HG02798 (cell line): ENCODE results near the gene FAM114A2.
"Not testable (repeated sequence)": the region's sequence is repeated elsewhere in the genome, so short reads cannot be mapped to it uniquely, and the experiment has no call there.

Experiments used
- ATAC-seq: cut with Tn5 transposase; IDR thresholded peaks from one replicate; pipeline ENCODE4 v1.9.1; 2021; ENCODE audit warnings: mild to moderate bottlenecking; ENCODE audit not compliant: unreplicated experiment, poor library complexity

Gene FAM114A2

DNA sequence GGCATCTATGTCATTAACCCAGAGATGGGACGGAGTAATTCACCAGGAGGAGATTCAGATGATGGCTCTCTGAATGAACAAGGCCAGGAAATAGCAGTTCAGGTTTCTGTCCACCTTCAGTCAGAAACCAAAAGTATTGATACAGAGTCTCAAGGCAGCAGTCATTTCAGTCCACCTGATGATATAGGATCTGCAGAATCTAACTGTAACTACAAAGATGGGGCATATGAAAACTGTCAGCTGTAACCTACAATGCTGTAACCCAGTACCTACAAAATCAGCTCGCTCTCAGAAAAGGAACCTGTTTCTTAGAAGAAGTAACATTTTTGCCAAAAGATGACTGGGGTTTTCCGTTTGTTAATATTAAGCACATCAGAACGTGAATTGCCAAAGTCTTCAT, 14.8 kb upstream of the FAM114A2 start:
- no peak for ATAC-seq

DNA sequence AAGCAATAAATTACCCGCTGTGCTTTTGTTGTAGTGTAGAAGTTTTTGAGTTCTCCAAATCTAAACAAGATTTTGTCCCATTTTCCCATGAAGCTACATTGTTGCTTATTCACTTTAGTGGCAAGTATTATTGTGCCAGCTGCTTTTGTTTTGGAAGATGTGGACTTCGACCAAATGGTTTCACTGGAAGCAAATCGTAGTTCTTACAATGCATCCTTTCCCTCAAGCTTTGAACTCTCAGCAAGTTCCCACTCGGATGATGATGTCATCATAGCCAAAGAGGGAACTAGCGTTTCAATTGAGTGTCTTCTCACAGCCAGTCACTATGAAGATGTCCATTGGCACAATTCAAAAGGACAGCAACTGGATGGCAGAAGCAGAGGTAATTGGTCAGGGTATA, 10.9 kb upstream of the FAM114A2 start:
- no peak for ATAC-seq

DNA sequence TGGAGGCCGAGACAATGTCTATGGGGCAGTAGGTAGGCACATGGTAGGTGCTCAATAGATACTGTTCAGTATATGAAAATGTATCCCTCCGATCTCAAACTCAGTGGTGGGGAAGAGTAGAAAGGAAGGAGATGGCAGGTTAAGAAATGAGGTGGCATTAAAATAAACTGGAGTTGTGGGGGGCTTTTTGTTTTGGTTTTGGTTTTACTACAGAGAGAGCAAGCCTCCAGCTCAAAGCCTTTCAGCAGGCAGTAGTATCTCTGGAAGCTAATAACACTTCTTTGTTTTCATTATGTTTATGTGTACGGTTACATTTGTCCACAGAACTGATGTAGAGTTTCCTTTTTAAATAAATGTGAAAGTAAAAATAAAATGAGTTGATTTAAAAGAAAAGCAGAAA, 8.6 kb upstream of the FAM114A2 start:
- no peak for ATAC-seq

DNA sequence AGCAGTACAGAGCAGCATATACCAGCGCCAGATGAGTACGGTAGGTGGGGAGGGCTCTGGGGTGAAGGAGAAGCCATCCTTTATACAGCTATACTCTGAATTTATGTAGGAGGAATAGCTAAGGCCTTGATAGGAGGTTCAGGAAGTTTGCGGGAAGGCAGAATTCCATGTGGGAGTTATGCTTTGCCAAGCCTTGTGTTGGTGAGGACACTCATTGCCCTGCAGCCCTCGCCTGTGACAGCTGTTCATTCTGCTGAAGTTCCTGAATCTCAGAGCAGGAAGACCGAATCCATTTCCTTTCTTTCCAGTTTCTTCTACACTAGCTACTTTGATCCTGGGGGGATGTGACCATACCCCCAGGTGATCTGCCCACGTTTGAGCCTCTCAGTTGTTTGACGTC, 7.8 kb upstream of the FAM114A2 start:
- ATAC-seq = no peak

DNA sequence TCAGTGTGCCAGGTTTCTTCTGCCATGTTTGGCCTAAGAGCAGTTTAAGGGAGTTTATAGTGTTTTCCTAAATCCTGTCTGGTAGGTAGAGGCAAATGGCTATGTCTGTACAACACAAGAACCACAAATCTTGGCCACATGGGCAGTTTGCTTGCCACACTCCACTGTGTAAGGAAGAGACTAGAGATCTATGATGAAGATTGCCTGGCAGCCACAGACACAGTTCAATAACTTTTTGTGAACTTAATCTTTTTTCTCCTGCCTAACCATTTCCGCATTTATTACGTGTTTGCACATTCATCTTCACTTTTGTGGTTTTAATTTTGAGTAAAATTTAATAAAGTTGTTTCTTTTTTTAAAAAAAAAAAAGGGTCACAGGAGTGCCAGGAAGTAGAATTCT, 5.9 kb upstream of the FAM114A2 start:
- no peak for ATAC-seq

DNA sequence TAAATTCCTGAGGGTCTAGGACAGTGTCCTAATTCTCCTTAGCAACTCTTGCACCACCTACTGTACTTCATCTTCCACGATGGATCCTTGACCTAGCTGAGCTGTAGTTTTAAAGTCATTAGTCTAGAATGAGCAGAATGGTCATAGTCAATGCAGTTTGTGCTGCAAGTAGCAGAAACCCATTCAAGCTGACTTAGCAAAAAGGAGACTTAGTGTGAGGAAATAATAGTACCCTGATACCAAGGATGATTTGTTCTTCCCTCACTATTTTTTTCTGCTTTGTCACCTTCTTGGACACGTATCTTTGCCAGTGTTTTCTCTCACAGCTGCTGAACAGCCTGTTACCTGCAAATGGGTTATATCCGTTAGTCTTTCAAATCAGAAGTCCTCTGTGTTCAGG, 5.4 kb upstream of the FAM114A2 start:
- ATAC-seq = no peak

DNA sequence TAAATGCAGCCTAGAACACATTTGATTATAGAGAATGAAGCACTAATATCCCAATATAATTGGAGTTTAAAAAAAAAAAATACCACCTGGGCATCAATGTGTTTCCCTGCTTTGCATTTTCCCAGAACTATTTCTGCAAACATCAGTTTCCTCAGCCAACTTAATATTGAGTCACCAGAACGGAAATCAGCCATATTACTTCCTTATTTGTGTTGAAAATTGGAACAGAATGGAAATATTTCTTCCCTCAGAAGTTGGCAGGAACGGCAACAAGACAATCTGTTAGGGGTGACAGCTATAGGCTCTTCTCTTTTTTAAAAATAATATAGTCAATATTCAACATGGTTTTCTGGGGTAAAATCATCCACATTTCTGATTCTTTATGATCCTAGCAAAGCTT, 4.1 kb upstream of the FAM114A2 start:
- no peak for ATAC-seq

DNA sequence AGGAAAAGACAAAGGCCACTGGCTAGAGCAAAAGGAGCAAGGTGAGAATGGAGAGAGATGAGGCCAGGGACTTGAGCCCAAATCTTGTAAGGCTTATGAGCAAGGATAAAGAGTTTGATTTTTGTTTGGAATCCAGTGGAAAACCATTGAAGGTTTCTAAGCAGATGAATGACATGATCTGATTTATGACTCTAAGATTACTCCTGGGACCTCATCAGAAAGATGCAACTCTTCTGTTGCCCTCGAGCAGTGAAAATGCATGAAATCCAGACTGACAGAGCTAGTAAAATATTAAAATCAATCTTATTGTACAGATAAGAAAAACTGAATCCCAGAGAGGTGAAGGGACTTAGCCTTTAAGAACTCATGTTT, 734 bp upstream of the FAM114A2 start:
- ATAC-seq = no peak

DNA sequence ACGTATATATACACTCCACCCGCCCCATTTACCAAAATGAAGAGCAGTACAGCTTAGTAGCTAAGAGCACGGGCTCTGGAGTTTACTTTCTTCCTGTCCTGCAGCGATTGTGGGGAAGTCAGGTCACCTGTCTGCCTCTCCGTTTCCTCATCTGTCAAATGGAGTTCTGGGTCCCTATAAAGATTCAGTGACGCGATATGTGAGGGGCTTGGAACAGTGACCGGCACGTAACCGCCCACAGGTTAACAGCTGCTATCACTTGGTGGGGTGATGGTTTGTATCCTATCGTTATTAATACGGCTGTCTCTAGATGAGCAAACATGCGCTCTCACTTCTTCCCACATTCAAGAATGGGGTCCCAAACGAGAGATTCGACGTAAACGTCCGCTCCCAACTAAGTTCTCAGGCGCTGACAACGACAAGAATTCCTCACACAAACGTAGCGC, 426 bp downstream of the FAM114A2 start:
- ATAC-seq = peak; percentile 54

DNA sequence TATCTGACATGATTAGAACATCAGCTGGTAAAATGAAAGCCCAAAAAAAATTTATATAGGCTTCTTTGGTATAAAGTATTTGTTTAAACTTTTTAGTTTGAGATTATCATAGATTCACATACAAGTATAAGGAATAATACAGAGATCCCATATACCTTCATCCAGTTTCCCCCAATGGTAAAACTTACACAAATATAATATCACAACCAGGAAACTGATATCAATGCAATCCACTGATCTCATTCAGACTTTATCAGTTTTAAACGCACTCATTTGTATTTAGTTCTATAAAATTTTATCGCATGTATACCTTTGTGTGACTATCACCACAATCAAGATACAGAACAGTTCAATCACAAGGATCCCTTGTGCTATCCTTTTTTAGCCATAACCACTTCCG, 3.8 kb downstream of the FAM114A2 start:
- ATAC-seq = no peak

DNA sequence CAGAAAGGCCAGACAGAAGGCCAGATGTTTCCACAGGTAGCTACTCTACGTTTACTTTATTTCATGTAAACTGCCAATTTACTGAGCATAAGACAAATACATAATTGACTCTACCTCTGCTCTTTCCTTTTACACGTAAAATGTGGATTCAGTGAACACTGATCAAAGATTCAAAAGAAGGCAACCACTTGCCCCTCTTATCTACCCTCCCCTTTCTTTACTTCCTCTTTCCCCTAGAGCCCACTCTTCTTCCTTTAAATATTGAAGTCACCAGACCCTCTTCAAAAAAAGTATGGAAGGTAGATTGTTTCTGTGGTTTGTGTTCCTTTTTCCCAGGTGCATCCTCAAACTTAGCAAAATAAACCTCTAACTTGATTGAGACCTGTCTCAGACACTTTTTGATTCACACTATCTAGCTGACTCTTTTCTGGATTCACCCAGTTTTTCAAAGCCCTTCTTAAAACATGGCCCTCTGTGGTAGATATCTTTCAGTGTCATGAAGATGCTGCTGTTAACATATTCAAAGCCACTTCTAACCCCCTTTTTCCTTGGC, 6.7 kb downstream of the FAM114A2 start:
- ATAC-seq = no peak

DNA sequence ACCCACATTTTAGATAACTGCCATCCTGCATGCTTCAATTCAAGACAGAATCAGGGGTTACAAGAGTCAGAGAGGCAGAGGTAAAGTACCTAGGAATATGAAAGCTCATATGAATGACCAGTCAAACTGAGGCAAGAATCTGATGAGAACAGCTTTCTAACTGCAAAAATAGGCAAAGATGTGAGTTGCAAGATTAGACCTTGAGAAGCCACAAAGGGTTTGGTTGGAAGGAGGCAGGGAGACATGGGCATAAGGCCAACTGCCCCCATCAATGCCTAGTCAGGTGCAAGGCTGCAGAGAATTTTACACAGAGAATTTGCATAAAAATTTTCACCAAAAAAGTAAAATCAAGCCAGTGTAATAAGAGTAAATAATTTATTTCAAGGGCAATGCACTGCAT, 12.8 kb downstream of the FAM114A2 start:
- no peak for ATAC-seq

DNA sequence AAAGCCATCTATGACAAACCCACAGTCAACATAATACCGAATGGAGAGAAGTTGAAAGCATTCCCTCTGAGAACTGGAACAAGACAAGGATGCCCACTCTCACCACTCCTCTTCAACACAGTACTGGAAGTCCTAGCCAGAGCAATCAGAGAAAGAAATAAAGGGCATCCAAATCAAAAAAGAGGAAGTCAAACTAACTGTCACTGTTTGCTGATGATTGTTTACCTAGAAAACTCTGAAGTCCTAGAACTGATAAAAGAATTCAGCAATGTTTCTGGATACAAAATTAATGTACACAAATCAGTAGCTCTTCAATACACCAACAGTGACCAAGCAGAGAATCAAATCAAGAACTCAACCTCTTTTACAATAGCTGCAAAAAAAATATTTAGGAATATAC, 19.8 kb downstream of the FAM114A2 start:
- not testable (repeated sequence) for ATAC-seq

DNA sequence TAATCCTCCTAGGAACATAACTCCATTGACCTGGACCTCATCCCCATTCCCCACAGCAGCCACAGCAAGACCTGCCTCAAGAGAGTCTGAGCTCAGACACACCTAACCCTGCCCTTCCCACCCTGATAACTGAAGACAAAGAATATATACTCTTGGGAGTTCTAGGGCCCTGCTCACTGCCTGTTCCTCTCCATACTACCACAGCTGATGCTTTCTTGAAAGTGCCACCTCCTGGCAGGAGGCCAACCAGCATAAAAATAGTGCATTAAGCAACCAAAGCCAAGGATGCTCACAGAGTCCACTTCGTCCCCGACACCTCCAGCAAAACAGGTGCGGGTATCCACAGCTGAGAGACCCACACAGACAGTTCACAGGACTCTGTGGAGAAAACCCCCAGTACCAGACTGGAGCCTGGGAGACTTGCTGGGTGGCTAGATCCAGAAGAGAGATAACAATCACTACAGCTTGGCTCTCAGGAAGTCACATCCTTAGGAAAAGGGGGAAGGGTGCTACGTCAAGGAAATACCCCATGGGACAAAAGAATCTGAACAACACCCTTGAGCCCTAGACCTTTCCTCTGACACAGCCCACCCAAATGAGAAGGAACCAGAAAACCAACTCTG, 23.5 kb downstream of the FAM114A2 start:
- no peak for ATAC-seq

DNA sequence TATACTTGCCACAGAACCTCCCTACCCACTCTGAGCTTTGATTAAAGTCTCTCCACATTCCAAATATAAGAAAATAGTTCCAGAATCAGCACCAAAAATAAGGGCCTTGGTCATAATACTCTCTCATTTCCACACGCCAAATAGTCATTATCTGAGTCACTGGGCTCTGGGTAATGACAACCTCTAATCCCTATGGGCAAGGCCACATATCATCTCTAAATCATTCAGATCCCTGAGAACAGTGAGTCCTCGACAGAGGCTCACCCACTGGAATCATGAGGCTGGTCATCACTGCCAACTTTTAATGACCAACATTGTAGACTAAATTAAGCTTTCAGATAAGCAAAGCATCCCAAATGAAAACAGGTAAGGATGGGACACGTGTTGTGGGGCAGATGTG, 28.1 kb downstream of the FAM114A2 start:
- no peak for ATAC-seq

DNA sequence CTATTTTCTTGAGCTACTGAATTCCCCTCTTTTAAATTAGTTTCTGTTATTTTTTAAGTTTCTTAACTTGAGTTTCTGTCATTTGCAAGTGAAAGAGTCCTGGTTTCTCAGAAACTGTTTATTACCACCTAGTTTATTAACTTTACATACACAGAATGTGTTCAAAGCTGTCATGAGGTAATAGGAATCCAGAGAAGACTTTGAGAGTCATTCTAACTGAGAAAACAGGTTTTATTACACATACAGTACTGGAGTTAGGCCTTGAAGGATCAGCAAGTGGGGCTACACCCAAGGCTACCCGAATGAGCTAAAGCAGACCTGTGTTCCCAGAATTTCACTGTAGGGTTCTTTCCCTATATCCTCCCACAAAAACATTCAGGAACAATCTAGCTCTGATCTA, 33.1 kb downstream of the FAM114A2 start:
- peak; percentile 55 for ATAC-seq

DNA sequence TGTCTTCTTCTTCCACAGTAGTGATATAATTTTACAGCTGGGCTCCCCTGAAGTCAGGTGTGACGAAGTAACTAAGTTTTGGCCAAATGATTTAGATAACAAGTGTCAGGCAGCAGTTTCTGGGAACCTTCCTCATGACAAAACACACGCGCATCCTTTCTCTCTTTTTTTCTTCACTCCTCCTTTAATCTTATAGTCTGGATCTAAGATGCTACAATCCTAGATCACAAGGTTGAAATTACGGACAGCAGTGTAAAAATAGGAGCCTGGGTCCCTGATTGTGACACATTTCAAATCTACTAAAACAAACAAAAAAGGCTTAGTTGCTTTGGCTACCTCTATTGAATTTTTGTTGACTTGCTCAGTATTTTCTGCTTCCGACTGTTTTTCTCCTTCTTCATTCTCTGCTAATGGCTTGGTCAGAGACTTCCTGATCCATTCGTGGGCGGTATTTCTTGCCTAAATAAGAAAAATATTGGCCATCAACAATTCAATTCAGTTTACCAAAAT, 36.1 kb downstream of the FAM114A2 start:
- no peak for ATAC-seq

DNA sequence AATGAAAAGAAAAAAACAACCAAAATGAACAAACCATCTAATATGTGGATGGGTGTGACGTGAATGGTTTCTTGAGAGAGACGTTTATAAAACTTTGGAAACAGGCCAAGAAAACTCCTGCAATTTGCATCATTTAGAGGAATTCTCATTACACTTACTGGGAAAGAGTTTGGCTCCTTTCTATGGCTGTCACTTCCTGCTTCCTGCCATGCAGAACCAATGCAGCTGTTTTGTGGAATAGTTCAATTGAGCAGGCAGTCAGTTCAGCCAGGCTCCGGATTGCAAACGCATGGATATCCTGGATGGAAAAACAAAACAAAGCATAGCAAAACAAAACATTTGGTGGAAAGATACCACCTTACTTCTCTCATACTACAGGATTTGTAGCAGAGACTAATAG, 36.6 kb downstream of the FAM114A2 start:
- no peak for ATAC-seq

DNA sequence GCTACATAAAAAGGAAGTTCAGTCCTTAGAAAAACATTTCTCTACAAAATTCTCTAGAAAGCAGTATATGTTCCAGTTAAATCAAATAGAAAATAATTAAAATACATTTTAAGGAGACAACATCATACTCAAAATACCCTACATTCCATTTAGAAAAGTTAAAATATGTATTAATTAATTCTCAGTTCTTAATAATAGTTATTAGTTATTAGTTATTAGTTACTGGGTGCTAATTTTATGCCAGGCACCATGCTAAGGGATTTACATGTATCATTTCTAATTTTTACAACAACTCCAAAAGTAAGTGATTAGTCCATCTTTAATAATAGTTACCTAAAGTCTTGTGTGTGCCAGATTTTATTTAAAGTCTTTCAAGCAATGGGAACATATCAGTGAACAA, 38.0 kb downstream of the FAM114A2 start:
- no peak for ATAC-seq

DNA sequence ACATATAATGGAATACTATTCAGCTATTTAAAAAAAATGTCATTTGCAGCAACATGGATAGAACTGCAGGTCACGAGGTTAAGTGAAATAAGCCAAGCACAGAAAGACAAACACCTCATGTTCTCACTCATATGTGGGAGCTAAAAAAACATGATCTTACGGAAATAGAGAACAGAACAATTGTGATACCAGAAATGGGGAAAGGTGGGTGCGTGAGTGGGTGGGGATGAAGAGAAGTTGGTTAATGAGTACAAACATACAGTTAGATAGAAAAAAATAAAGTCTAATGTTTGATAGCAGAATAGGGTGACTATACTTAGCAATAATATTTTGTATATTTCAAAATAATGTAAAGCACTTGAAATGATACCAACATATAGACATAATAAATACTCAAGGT, 38.7 kb downstream of the FAM114A2 start:
- ATAC-seq = no peak

DNA sequence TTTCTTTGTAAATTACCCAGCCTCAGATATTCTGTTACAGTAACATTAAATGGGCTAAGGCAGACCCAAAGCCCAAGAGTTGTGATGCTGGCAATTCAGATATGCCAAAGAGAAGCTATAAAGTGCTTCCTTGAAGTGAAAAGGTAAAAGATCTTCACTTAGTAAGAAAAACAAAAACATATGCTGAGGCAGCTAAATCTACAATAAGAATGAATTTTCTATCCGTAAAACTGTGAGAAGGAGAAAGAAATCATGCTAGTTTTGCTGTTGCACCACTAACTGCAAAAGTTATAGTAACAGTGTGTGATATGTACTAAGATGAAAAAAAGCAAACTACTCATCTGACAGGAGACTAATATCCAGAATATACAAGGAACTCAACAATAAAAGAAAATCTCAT, 39.9 kb downstream of the FAM114A2 start:
- ATAC-seq = no peak

DNA sequence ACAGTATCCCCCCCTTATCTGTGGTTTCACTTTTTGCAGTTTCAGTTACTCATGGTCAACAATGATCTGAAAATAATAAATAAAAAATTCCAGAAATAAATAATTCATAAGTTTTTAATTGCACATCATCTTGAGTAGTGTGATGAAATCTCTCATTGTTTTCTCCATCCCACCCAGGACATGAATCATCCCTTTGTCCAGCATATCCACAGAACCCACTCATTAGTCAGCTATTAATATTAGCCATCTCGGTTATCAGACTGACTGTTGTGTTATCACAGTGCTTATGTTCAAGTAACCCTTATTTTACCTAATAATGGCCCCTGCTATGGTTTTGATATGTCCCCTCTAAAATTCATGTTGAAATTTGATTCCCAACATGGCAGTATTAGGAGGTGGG, 40.7 kb downstream of the FAM114A2 start:
- no peak for ATAC-seq
